OCI-LY1 (cell line): ENCODE results near the gene OR2V2.

Experiments used
- H2AFZ ChIP-seq: fragments of 200-600 bp; sonication (generic), shearing (Covaris generic); 2 replicates; pipeline ENCODE4 v1.6.0; 2014; ENCODE audit warnings: antibody characterized with exemption, mild to moderate bottlenecking, low read length
- H3F3A ChIP-seq: fragments of 200-600 bp; sonication (generic), shearing (Covaris generic); 2 replicates; pipeline ENCODE4 v1.6.0; 2014; ENCODE audit warnings: mild to moderate bottlenecking, antibody characterized with exemption, low read length, moderate library complexity; ENCODE audit not compliant: insufficient read depth
- H3K27ac ChIP-seq: fragments of 200-600 bp; sonication (generic); 2 replicates; pipeline ENCODE4 v1.5.1; 2014; ENCODE audit warnings: low read length, mixed run types, mild to moderate bottlenecking, low read depth; ENCODE audit not compliant: poor library complexity, severe bottlenecking
- H3K27me3 ChIP-seq: fragments of 200-600 bp; sonication (generic); 2 replicates; pipeline ENCODE4 v1.6.0; 2014; ENCODE audit warnings: antibody characterized with exemption, mild to moderate bottlenecking, low read length, moderate library complexity; ENCODE audit not compliant: insufficient read depth
- H3K36me3 ChIP-seq: fragments of 200-600 bp; sonication (generic); 2 replicates; pipeline ENCODE4 v1.6.1; 2014; ENCODE audit warnings: mild to moderate bottlenecking, antibody characterized with exemption, low read length, moderate library complexity, mixed read lengths; ENCODE audit not compliant: insufficient read depth
- H3K4me1 ChIP-seq: fragments of 200-600 bp; sonication (generic); 2 replicates; pipeline ENCODE4 v1.5.1; 2014; ENCODE audit warnings: mild to moderate bottlenecking, low read length, moderate library complexity; ENCODE audit not compliant: insufficient read depth, severe bottlenecking
- H3K4me2 ChIP-seq: fragments of 200-600 bp; sonication (generic), shearing (Covaris generic); 2 replicates; pipeline ENCODE4 v1.6.1; 2014; ENCODE audit warnings: low read length
- H3K4me3 ChIP-seq: fragments of 200-600 bp; sonication (generic); 2 replicates; pipeline ENCODE4 v1.5.1; 2014; ENCODE audit warnings: low read length, low read depth, mild to moderate bottlenecking, mixed read lengths; ENCODE audit not compliant: poor library complexity, severe bottlenecking
- H3K79me2 ChIP-seq: fragments of 200-600 bp; shearing (Covaris generic); 2 replicates; pipeline ENCODE4 v1.6.1; 2016; ENCODE audit warnings: mixed run types, low read length, mixed read lengths; ENCODE audit not compliant: insufficient read depth
- H3K9ac ChIP-seq: fragments of 200-600 bp; sonication (generic), shearing (Covaris generic); 2 replicates; pipeline ENCODE4 v1.6.1; 2014; ENCODE audit warnings: mild to moderate bottlenecking, low read length, mixed read lengths
- H3K9me2 ChIP-seq: fragments of 200-600 bp; sonication (generic), shearing (Covaris generic); 2 replicates; pipeline ENCODE4 v1.6.1; 2014; ENCODE audit warnings: low read depth, mild to moderate bottlenecking, low read length, mixed read lengths
- H3K9me3 ChIP-seq: fragments of 200-600 bp; shearing (Covaris generic); 2 replicates; pipeline ENCODE4 v1.6.1; 2014; ENCODE audit warnings: low read length, mixed read lengths
- H4K20me1 ChIP-seq: fragments of 200-600 bp; sonication (generic), shearing (Covaris generic); 2 replicates; pipeline ENCODE4 v1.6.0; 2016; ENCODE audit warnings: mild to moderate bottlenecking, low read length; ENCODE audit not compliant: insufficient read depth
- EZH2 ChIP-seq: fragments of 200-600 bp; sonication (generic), shearing (Covaris generic); IDR thresholded peaks from 2 replicates; pipeline ENCODE4 v1.8.0; 2017; ENCODE audit warnings: borderline replicate concordance, mixed run types, mild to moderate bottlenecking, antibody characterized with exemption, low read length, moderate library complexity, mixed read lengths
- TF ChIP-seq, protein P1 (sequence below): fragments of 200-600 bp; sonication (generic), shearing (Covaris generic); IDR thresholded peaks from 2 replicates; pipeline ENCODE4 v1.5.1; 2017; ENCODE audit warnings: mild to moderate bottlenecking, antibody characterized with exemption, low read length, moderate library complexity, mixed read lengths

OR2V2 gene

DNA sequence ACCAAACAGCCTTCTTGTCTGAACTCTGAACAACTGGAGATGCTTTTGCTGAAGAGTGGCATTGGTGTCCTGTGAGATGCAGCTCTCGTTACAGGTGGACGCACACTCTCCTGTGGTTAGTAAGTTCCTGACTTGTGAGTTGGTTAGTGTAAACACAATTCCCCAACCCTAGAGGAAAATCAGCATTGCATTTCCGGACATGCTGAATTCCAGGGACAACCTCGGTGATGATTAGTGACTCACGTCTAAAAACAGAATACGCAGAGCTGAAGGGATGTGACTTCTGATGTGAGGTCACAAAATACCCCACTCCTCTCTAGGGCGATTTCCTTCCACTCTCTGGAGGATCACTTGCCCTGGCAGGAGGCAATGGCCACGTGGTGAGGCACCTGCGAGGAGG, 5.0 kb downstream of the OR2V2 start:
- Histone ChIP-seq H3K4me3 (no peak overlapping the region), H3K79me2 (no peaks in the 10 kb centered on the region), H3K27ac (no peak overlapping the region), H3K9ac (no peak overlapping the region), H3K27me3 (no peaks in the 10 kb centered on the region; the same call in 1 of the 2 replicates), H3K4me1 (peaks cover 38% of the 10 kb centered on the region), H3K9me2 (no peaks in the 10 kb centered on the region), H3K36me3 (no peaks in the 10 kb centered on the region), H2AFZ (no peak overlapping the region), H3F3A (no peaks in the 10 kb centered on the region), H4K20me1 (no peaks in the 10 kb centered on the region), H3K9me3 (no peaks in the 10 kb centered on the region), H3K4me2 (no peak overlapping the region)
- TF ChIP-seq, protein P1, sequence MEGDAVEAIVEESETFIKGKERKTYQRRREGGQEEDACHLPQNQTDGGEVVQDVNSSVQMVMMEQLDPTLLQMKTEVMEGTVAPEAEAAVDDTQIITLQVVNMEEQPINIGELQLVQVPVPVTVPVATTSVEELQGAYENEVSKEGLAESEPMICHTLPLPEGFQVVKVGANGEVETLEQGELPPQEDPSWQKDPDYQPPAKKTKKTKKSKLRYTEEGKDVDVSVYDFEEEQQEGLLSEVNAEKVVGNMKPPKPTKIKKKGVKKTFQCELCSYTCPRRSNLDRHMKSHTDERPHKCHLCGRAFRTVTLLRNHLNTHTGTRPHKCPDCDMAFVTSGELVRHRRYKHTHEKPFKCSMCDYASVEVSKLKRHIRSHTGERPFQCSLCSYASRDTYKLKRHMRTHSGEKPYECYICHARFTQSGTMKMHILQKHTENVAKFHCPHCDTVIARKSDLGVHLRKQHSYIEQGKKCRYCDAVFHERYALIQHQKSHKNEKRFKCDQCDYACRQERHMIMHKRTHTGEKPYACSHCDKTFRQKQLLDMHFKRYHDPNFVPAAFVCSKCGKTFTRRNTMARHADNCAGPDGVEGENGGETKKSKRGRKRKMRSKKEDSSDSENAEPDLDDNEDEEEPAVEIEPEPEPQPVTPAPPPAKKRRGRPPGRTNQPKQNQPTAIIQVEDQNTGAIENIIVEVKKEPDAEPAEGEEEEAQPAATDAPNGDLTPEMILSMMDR = no peak
- no peak for TF ChIP-seq EZH2

DNA sequence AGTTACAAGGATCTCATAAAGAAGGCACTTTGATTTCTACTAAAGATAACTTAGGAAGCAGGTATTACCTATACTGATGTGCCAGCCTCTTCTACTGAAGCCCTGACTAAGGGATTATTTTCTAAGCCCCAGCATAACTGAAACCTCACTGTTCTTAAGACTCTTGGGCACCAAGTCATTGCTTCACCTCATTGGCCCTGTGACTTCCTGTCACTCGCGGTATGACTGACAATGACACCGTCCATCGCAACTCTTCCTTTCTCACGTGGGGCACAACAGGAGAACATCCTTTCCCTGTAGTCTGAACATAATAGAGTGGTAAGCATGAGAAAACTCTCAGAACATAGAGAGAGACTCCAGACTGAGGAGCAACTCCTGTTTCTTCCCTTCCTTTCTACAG, 6.4 kb downstream of the OR2V2 start:
- Histone ChIP-seq H3K79me2 (no peaks in the 10 kb centered on the region), H3K9me2 (no peaks in the 10 kb centered on the region), H3K4me3 (no peak overlapping the region), H3K36me3 (no peaks in the 10 kb centered on the region), H3K4me1 (peaks cover 38% of the 10 kb centered on the region), H3K27me3 (no peaks in the 10 kb centered on the region; the same call in 1 of the 2 replicates), H3K27ac (no peak overlapping the region), H3F3A (no peaks in the 10 kb centered on the region), H4K20me1 (no peaks in the 10 kb centered on the region), H3K9me3 (no peaks in the 10 kb centered on the region), H3K4me2 (no peak overlapping the region), H2AFZ (no peak overlapping the region), H3K9ac (no peak overlapping the region)
- TF ChIP-seq, protein P1 = no peak
- no peak for TF ChIP-seq EZH2

DNA sequence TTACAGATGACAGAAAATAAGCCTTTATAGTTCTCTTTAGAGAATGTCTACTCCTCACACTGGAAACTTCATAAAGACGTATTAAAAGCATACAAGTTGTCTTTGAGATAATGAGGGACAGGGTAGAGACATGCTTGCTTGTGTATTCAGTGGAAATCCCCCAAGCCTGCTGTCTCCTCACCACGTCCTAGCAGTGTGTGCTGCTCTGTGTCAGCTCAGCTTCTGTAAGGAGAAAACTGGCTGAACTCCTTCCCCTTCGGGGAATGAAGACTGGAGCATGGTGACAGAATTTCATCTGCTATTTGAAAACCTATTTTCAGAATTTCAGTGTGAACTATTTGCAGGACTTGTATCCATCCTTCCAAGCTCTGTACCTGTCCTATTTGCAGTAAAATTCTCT, 9.4 kb downstream of the OR2V2 start:
- H4K20me1 ChIP-seq = no peaks in the 10 kb centered on the region
- no peaks in the 10 kb centered on the region for H3K79me2 ChIP-seq
- no peaks in the 10 kb centered on the region for H3K36me3 ChIP-seq
- TF ChIP-seq, protein P1 = no peak
- no peak for TF ChIP-seq EZH2
- no peak overlapping the region for H3K4me3 ChIP-seq
- peaks cover 34% of the 10 kb centered on the region for H3K4me1 ChIP-seq
- H3K4me2 ChIP-seq = peak overlapping the region; percentile 12; the same call in 1 of the 2 replicates
- H3K9me2 ChIP-seq = no peaks in the 10 kb centered on the region
- peak overlapping the region; percentile 21 for H3K27ac ChIP-seq
- H3F3A ChIP-seq = no peaks in the 10 kb centered on the region
- H3K9ac ChIP-seq = no peak overlapping the region
- no peaks in the 10 kb centered on the region for H3K9me3 ChIP-seq
- no peaks in the 10 kb centered on the region; the same call in 1 of the 2 replicates for H3K27me3 ChIP-seq
- H2AFZ ChIP-seq = no peak overlapping the region
